MM.1S (cell line): ENCODE results near the gene BTBD9.

Source experiments
- DNase-seq: peaks from one replicate; pipeline ENCODE4 v3.0.0-alpha.2; 2015
- H2AFZ ChIP-seq: fragments of 300-600 bp; sonication (generic); 2 replicates; pipeline ENCODE4 v1.6.0; 2016; ENCODE audit warnings: antibody characterized with exemption, low read length
- H3F3A ChIP-seq: fragments of 300-600 bp; sonication (generic); 2 replicates; pipeline ENCODE4 v1.6.1; 2016; ENCODE audit warnings: mild to moderate bottlenecking, antibody characterized with exemption, low read length, moderate library complexity, mixed read lengths; ENCODE audit not compliant: insufficient read depth
- H3K27ac ChIP-seq: fragments of 300-600 bp; sonication (generic); 2 replicates; pipeline ENCODE4 v1.5.1; 2016; ENCODE audit warnings: mild to moderate bottlenecking, low read length
- H3K27me3 ChIP-seq: fragments of 300-600 bp; sonication (generic); replicated peaks from 2 replicates; pipeline ENCODE4 v1.6.0; 2016; ENCODE audit warnings: low read length; ENCODE audit not compliant: insufficient read depth
- H3K36me3 ChIP-seq: fragments of 300-600 bp; sonication (generic); replicated peaks from 2 replicates; pipeline ENCODE4 v1.6.1; 2016; ENCODE audit warnings: mild to moderate bottlenecking, low read length, mixed read lengths; ENCODE audit not compliant: insufficient read depth
- H3K4me1 ChIP-seq: fragments of 300-600 bp; sonication (generic); 2 replicates; pipeline ENCODE4 v1.6.1; 2016; ENCODE audit warnings: low read length, mixed read lengths
- H3K4me2 ChIP-seq: fragments of 300-600 bp; sonication (generic); 2 replicates; pipeline ENCODE4 v1.6.0; 2016; ENCODE audit warnings: low read depth, low read length
- H3K4me3 ChIP-seq: fragments of 300-600 bp; sonication (generic); 2 replicates; pipeline ENCODE4 v1.5.1; 2016; ENCODE audit warnings: low read length, mixed read lengths
- H3K79me2 ChIP-seq: fragments of 300-600 bp; sonication (generic); 2 replicates; pipeline ENCODE4 v1.6.1; 2016; ENCODE audit warnings: mixed run types, low read length, mixed read lengths
- H3K9ac ChIP-seq: fragments of 300-600 bp; sonication (generic); 2 replicates; pipeline ENCODE4 v1.6.1; 2016; ENCODE audit warnings: low read length, mixed read lengths
- H3K9me2 ChIP-seq: fragments of 300-600 bp; sonication (generic); replicated peaks from 2 replicates; pipeline ENCODE4 v1.6.1; 2016; ENCODE audit warnings: mild to moderate bottlenecking, low read length, mixed read lengths; ENCODE audit not compliant: insufficient read depth
- H3K9me3 ChIP-seq: fragments of 300-600 bp; sonication (generic); replicated peaks from 2 replicates; pipeline ENCODE4 v1.6.1; 2016; ENCODE audit warnings: mild to moderate bottlenecking, low read length, mixed read lengths; ENCODE audit not compliant: insufficient read depth
- H4K20me1 ChIP-seq: fragments of 300-600 bp; sonication (generic); 2 replicates; pipeline ENCODE4 v1.6.1; 2016; ENCODE audit warnings: mild to moderate bottlenecking, low read length, moderate library complexity, mixed read lengths; ENCODE audit not compliant: insufficient read depth
- EZH2 ChIP-seq: fragments of 300-600 bp; sonication (generic); optimal IDR thresholded peaks from 2 replicates; pipeline ENCODE3; 2017; ENCODE audit warnings: low read depth, mild to moderate bottlenecking, antibody characterized with exemption, low read length, mixed read lengths
- EZH2phosphoT487 ChIP-seq: fragments of 300-600 bp; sonication (generic); IDR thresholded peaks from 2 replicates; pipeline ENCODE4 v1.6.1; 2018; ENCODE audit warnings: antibody characterized with exemption, low read length
- TF ChIP-seq, protein P1 (sequence below): fragments of 300-600 bp; sonication (generic); IDR thresholded peaks from 2 replicates; pipeline ENCODE4 v1.5.1; 2016; ENCODE audit warnings: antibody characterized with exemption, low read length, mixed read lengths

The BTBD9 gene

DNA sequence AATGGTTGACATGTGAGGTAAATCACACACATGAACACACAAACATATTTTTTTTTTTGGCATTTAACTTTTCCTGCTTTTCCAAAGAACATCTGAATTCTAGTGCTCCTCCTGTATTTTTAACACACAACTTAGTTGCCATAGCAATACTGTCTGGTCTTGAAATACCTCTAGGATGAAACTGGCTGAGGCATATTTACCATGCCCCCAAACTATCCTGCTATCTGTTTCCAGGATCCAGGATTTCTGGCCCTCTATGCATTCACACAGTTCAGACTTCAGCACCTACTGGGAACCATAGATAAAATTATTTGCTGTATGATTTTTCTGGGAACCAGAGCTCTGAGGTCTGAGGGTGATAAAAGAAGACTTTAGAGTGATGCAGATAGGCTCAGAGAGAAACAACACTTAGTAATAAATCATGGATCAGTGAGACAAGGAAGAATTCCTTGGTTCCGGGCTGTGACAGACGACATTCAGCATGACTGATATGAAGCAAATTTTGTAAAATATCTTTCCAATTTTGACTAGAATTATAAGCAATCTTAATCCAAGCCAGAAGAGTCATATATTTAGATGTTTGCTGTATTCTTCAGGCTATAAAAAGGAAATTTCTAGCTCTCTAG, 359.7 kb downstream of the BTBD9 start:
- H3K9me3 ChIP-seq, result no peaks in the 10 kb centered on the region
- H3K9me2 ChIP-seq, result no peaks in the 10 kb centered on the region
- H3K9ac ChIP-seq, result no peak overlapping the region
- H3K79me2 ChIP-seq, result no peaks in the 10 kb centered on the region
- no peak for DNase-seq
- no peaks in the 10 kb centered on the region for H3F3A ChIP-seq
- H4K20me1 ChIP-seq, result no peaks in the 10 kb centered on the region
- no peak overlapping the region for H3K27ac ChIP-seq
- H3K4me3 ChIP-seq, result no peak overlapping the region
- no peaks in the 10 kb centered on the region for H3K27me3 ChIP-seq
- H3K4me1 ChIP-seq, result no peaks in the 10 kb centered on the region
- TF ChIP-seq EZH2phosphoT487 (no peak), EZH2 (no peak)
- TF ChIP-seq, protein P1, sequence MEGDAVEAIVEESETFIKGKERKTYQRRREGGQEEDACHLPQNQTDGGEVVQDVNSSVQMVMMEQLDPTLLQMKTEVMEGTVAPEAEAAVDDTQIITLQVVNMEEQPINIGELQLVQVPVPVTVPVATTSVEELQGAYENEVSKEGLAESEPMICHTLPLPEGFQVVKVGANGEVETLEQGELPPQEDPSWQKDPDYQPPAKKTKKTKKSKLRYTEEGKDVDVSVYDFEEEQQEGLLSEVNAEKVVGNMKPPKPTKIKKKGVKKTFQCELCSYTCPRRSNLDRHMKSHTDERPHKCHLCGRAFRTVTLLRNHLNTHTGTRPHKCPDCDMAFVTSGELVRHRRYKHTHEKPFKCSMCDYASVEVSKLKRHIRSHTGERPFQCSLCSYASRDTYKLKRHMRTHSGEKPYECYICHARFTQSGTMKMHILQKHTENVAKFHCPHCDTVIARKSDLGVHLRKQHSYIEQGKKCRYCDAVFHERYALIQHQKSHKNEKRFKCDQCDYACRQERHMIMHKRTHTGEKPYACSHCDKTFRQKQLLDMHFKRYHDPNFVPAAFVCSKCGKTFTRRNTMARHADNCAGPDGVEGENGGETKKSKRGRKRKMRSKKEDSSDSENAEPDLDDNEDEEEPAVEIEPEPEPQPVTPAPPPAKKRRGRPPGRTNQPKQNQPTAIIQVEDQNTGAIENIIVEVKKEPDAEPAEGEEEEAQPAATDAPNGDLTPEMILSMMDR, result no peak
- no peak overlapping the region for H2AFZ ChIP-seq
- no peak overlapping the region for H3K4me2 ChIP-seq
- H3K36me3 ChIP-seq, result no peaks in the 10 kb centered on the region

DNA sequence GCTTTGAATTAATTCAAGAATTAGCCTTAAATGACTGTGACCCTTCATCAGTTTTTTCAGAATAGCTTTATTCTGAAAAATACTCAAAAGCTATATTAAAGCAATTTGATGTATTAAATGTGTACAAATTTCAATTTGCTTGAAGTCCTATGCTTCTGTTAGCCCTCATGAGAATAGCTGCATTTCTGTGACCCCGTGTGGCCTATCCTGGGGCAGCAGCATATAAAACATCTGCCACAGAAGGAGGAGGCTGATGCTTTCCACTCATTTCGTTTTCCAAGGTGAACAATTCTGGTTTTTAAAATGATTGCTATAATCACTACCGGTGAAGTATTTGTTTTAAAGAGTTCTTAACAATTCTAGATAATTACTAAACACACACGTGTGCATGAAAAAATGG, 360.3 kb downstream of the BTBD9 start:
- no peaks in the 10 kb centered on the region for H3K4me1 ChIP-seq
- H3K79me2 ChIP-seq, result no peaks in the 10 kb centered on the region
- no peak overlapping the region for H2AFZ ChIP-seq
- H3K36me3 ChIP-seq, result no peaks in the 10 kb centered on the region
- no peak overlapping the region for H3K4me2 ChIP-seq
- no peaks in the 10 kb centered on the region for H3F3A ChIP-seq
- TF ChIP-seq, protein P1, result no peak
- no peak for TF ChIP-seq EZH2phosphoT487
- TF ChIP-seq EZH2, result no peak
- no peaks in the 10 kb centered on the region for H3K27me3 ChIP-seq
- H3K9me2 ChIP-seq, result no peaks in the 10 kb centered on the region
- no peaks in the 10 kb centered on the region for H3K9me3 ChIP-seq
- no peak overlapping the region for H3K4me3 ChIP-seq
- H4K20me1 ChIP-seq, result no peaks in the 10 kb centered on the region
- H3K27ac ChIP-seq, result no peak overlapping the region
- no peak for DNase-seq
- no peak overlapping the region for H3K9ac ChIP-seq

DNA sequence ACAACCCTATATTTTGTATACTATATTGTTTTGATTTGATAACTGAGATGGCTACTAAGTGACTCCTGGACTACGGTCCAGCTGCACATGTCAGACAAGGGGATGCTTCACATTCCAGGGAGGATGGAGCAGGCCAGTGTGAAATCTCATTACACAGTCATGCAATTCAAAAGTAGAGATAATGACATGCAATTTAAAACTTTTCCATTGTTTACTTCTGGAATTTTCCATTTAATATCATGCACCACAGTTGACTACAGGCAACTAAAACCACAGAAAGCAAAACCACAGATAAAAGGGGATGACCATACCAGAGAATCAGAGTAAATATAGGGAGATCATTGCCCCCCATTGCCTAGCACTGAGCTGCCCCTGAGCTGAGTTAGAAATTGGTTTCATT, 366.4 kb downstream of the BTBD9 start:
- H3K4me2 ChIP-seq, result no peak overlapping the region
- no peaks in the 10 kb centered on the region for H3K79me2 ChIP-seq
- no peaks in the 10 kb centered on the region for H3K9me2 ChIP-seq
- TF ChIP-seq, protein P1, result no peak
- no peak for TF ChIP-seq EZH2
- no peaks in the 10 kb centered on the region for H3K4me1 ChIP-seq
- H3K9me3 ChIP-seq, result no peaks in the 10 kb centered on the region
- no peak for DNase-seq
- H2AFZ ChIP-seq, result no peak overlapping the region
- no peaks in the 10 kb centered on the region for H3K27me3 ChIP-seq
- no peak overlapping the region for H3K27ac ChIP-seq
- no peak overlapping the region for H3K4me3 ChIP-seq
- H3K9ac ChIP-seq, result no peak overlapping the region
- no peaks in the 10 kb centered on the region for H4K20me1 ChIP-seq
- no peaks in the 10 kb centered on the region for H3F3A ChIP-seq
- no peaks in the 10 kb centered on the region for H3K36me3 ChIP-seq
